ENCODE data around the gene TBC1D5.
"Not testable (repeated sequence)": the region's sequence is repeated elsewhere in the genome, so short reads cannot be mapped to it uniquely, and the experiment has no call there.

The TBC1D5 gene

DNA sequence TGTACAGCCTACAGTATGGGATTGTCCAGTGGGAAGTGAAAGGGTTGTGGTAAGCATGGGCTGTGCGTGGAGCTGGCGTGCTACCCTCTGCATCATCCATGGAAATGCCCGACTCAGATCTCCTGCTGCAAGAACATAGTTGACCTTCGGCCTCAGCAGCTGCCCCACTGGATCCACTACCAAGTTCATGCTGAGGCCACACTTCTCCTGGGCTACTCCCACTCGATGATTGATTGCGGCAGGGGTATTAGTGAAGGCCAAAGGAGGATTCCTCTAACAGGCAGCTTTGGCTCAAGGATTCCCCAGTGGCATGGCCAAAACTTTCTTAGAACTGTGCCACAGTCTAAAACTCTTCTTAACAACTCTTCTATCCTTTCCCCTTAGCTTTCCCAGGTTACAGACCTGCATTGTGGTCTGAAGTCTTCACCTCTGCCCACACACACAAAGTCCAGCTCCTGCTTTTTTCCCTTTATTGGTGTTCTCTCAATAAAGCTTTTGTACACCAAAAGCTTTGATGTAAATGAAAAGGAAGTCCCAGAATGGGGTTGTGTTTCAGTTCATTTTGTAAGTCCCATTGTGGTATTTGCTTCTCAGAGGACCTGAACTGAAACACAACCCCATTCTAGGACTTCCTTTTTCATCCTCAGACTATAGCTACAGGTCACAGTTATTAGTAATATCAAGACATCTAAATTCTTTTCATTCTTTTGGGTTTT lies 4.9 kb upstream of the TBC1D5 start:
- DNase-seq, result no peak

DNA sequence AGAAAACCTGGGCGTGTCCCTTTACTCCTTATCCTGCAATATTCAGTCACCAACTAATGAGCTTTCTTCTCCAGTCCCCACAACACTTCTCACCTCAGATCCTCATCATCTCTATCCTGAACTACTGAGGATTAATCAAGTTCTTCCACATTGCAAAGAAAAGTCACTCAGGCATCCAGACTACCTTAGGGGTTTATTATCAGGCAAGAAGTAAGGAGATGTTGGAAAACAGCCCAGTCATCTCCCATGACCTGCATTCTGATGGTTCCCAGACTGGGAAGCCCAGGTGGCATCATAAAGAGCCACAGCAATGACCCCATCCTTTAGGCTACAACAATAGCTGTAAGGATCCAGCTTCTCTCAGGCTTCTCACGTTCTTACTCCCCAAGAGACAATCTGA lies 3.5 kb upstream of the TBC1D5 start:
- no peak for DNase-seq

GRCh38 chr3:17745301-17745700 lies 2.9 kb upstream of the TBC1D5 start:
- DNase-seq, result no peak

DNA sequence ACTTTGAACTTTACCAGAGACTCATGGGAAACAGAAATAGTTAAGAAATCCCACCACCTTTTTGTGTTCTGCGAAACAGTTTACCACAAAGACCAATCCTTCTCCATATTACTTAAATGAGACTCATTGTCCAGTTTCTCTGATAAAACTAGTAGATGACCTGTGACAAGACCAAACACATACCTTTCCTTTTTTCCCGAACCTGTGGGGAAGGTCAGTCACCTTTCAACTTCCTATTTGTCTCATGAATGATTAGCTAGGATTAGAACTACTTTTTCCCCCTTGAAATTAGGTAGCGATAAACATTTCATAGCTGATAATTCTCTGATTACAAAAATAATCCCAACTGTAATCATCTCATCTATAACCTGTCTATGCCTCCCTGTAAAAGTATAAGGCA lies 2.3 kb upstream of the TBC1D5 start:
- DNase-seq, result no peak

DNA sequence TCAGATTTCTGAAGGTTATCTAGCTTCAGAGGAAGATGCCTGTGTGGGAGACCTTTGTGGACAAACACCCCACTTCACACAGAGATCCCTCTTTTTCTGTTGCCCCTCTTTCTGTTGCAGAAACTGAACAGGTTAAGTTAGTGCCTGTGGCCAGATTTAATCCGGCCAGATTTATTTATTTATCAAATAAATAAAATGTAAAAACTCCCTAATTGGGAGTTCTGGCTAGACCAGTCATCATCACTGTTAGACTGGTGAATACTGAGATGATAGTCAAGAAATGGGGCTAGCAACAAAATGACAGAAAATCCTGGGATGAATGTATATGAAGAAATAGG lies 1.2 kb upstream of the TBC1D5 start:
- no peak for DNase-seq

DNA sequence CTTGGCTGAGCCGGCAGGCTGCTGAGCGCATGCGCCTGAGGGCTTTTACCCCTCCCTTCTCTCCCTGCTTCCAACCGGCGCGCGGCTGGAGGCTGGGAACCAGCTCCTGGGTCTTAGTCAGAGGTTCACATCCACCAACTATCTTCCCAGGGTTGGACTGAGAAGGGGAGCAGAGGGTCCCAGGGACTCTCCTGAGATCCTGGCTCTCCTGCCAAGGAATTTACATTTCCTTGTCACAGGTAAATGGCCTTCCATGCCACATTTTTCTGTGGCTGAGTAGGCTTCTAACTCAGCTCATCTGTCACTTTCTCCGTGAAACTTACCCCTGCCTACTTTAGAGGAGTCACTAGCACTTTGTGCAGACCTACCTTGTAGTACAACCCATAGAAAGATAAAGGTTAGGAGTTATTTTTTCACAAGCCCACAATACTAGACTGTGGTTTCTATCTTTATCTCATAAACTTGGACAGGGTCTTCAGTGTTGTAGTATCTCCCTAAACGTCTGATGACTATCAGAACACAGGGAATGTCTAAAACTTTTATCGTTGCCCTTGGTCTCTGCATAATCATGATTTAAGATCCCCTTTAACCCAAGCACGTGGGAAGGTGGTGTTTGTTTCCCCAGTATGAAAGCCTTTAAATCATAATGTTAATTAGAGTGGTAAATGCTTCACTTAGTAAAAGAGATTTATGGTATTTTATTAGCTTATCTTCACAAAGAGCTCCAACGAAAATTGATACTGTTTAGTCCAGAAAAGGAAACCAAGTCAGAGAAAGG lies 638 bp upstream of the TBC1D5 start:
- DNase-seq, result no peak

- no peak for DNase-seq
Measured at GRCh38 chr3:17741621-17742101, 770 bp downstream of the TBC1D5 start.

- no peak for DNase-seq
Measured at GRCh38 chr3:17740721-17741141, 1.7 kb downstream of the TBC1D5 start.

- DNase-seq, result no peak
Measured at GRCh38 chr3:17738921-17739320, 3.5 kb downstream of the TBC1D5 start.

GRCh38 chr3:17738219-17738618 lies 4.2 kb downstream of the TBC1D5 start:
- no peak for DNase-seq

GRCh38 chr3:17737591-17737990 lies 4.8 kb downstream of the TBC1D5 start:
- no peak for DNase-seq

DNA sequence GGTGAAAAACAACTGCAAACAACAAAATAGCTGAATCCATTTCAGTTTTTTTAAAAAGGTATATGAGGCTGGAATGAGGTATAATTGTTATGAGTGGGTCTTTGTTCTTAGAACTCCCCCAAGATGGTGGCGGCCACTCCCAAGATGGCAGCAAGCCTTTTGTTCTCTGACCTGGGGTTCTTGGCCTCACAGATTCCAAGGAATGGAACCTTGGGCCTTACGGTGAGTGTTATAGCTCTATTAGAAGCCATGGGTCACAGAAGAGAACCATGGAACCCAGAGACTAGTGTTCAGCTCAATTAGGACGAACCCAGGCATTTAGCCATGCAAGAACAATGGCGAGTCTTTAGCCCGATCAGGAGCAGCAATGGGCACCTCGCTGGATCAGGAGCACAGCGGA lies 7.1 kb downstream of the TBC1D5 start:
- DNase-seq, result not testable (repeated sequence)

GRCh38 chr3:17733768-17734167 lies 8.7 kb downstream of the TBC1D5 start:
- no peak for DNase-seq

DNA sequence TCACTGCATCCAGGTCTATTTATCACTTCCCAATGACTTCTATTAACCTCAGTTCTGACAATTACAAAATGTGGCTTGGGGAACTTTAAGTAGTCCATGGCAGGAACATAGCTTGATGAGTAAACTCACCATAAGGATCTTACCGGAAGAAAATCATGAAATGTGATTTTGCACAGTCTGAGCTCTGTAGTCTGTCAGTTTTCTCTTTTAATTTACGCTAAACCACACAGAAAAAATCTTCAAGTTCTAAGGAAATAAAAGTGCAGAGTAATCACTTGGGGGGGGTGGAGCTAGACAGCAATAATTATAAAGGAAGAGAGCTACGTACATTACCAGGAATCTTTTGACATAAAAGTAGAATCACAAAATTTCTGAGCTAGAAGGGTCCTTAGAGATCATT lies 9.2 kb downstream of the TBC1D5 start:
- DNase-seq, result no peak

- DNase-seq, result no peak
Measured at GRCh38 chr3:17730318-17730967, 12.0 kb downstream of the TBC1D5 start.

DNA sequence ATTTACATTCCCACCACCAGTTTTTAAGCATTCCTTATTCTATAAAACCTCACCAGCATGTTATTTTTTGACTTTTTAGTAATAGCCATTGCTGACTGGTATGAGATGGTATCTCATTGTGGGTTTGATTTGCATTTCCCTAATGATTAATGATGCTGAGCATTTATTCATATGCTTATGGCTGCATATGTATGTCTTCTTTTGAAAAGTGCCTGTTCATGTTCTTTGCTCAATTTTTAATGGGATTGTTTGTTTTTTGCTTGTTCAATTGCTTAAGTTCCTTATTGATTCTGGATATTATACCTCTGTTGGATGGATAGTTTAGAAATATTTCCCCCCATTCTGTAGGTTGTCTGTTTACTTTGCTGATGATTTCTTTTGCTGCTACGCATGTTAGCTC lies 16.1 kb downstream of the TBC1D5 start:
- DNase-seq, result no peak

GRCh38 chr3:17725844-17726243 lies 16.6 kb downstream of the TBC1D5 start:
- not testable (repeated sequence) for DNase-seq

GRCh38 chr3:17724948-17725347 lies 17.5 kb downstream of the TBC1D5 start:
- DNase-seq, result no peak

- no peak for DNase-seq
Measured at GRCh38 chr3:17724122-17724521, 18.3 kb downstream of the TBC1D5 start.

- no peak for DNase-seq
Measured at GRCh38 chr3:17717411-17717810, 25.0 kb downstream of the TBC1D5 start.

DNA sequence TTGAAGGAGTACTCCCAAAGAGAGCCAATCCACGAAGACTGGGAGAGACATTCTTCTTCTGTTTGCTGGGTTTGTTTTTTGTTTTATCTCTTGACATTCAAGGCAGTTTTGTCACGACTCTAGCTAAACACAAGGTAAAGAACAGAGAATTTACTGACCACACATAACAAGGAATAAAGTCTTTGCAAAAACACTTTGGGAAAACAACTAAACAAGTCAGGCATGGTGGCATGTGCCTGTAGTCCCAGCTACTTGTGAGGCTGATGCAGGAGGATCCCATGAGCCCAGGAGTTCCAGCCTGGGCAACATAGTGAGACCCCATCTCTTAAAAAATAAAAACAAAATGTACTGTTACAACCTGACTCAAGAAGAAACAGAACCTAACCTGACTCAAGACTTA lies 28.0 kb downstream of the TBC1D5 start:
- DNase-seq, result no peak

DNA sequence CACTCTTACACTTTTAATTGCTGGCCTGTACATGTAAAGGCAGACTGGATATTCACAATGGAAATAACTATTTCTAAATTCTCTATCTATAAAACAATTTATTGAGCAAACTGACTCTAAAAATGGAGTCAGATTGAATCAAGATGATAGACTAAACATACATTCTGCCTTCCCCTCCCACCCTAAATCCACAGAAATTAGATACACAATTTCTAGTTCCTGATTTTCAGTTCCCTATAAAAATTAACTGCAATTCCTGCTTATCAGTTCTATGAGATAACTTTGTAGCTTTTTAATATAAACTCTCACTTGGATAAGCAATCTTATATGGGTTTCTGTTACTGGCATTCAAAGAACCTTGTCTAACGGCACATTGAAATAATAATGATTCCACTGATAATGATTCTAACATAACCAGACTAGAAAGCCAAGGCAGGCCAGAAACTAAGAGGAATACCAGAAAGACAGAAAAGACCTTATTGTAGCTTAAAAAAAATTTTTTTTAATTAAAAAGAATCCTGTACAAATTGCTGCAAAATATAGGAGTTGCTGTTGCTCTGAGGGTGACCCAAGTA lies 33.1 kb downstream of the TBC1D5 start:
- no peak for DNase-seq

GRCh38 chr3:17707813-17708543 lies 34.5 kb downstream of the TBC1D5 start:
- no peak for DNase-seq

All from GDM1 (cell line).